DND-41 (cell line): ENCODE results near the gene ELF3.

Source experiments
- ATAC-seq: fragments of 200-7000 bp; cut with Tn5 transposase; 3 replicates; pipeline ENCODE4 v1.9.1; 2021; ENCODE audit warnings: low read depth; ENCODE audit not compliant: insufficient read depth
- DNase-seq: peaks from one replicate; pipeline ENCODE4 v3.0.0-alpha.2; 2020
- H2AFZ ChIP-seq: 2 replicates; pipeline ENCODE4 v1.6.0; 2012; ENCODE audit warnings: low read depth, low read length
- H3K27ac ChIP-seq: 2 replicates; pipeline ENCODE4 v1.5.1; 2012; ENCODE audit warnings: low read length, inconsistent platforms
- H3K27me3 ChIP-seq: fragments of 200-600 bp; sonication (generic); 2 replicates; pipeline ENCODE4 v1.6.0; 2012; ENCODE audit warnings: low read length, mild to moderate bottlenecking, inconsistent platforms; ENCODE audit not compliant: insufficient read depth, poor library complexity
- H3K36me3 ChIP-seq: 2 replicates; pipeline ENCODE4 v1.5.1; 2012; ENCODE audit warnings: low read length, inconsistent platforms; ENCODE audit not compliant: insufficient read depth
- H3K4me1 ChIP-seq: 2 replicates; pipeline ENCODE4 v1.5.1; 2012; ENCODE audit warnings: mild to moderate bottlenecking, low read length; ENCODE audit not compliant: insufficient read depth
- H3K4me2 ChIP-seq: 2 replicates; pipeline ENCODE4 v1.6.0; 2012; ENCODE audit warnings: mild to moderate bottlenecking, moderate library complexity, low read length, inconsistent platforms; ENCODE audit not compliant: insufficient read depth
- H3K4me3 ChIP-seq, 2 experiments: fragments of 200-600 bp in 1 of 2; shearing (Covaris generic) in 1 of 2; 2 replicates each; pipeline ENCODE4 v1.5.1; 2012 to 2016; ENCODE audit warnings: inconsistent platforms in 2 of 2, low read length in 2 of 2, mild to moderate bottlenecking in 2 of 2, low read depth in 1 of 2, moderate library complexity in 1 of 2
- H3K79me2 ChIP-seq: 2 replicates; pipeline ENCODE4 v1.6.0; 2012; ENCODE audit warnings: low read length, inconsistent platforms; ENCODE audit not compliant: insufficient read depth
- H3K9ac ChIP-seq: 2 replicates; pipeline ENCODE4 v1.6.0; 2012; ENCODE audit warnings: low read depth, mild to moderate bottlenecking, inconsistent platforms, low read length, moderate library complexity
- H3K9me3 ChIP-seq: 2 replicates; pipeline ENCODE4 v1.5.1; 2012; ENCODE audit warnings: low read length, moderate library complexity, mild to moderate bottlenecking, inconsistent platforms; ENCODE audit not compliant: insufficient read depth, severe bottlenecking
- H4K20me1 ChIP-seq: 2 replicates; pipeline ENCODE4 v1.6.0; 2012; ENCODE audit warnings: low read length; ENCODE audit not compliant: insufficient read depth
- CTCF ChIP-seq: IDR thresholded peaks from 2 replicates; pipeline ENCODE4 v1.5.1; 2012; ENCODE audit warnings: borderline replicate concordance, low read length, moderate library complexity, mild to moderate bottlenecking; ENCODE audit not compliant: poor library complexity, severe bottlenecking; ENCODE audit errors: extremely low read depth
- EZH2 ChIP-seq: IDR thresholded peaks from 3 replicates; pipeline ENCODE4 v1.6.1; 2012; ENCODE audit warnings: borderline replicate concordance, low read depth, mild to moderate bottlenecking, moderate library complexity, low read length, inconsistent platforms; ENCODE audit not compliant: severe bottlenecking

Gene ELF3

GRCh38 chr1:202013603-202014002 lies 3.2 kb downstream of the ELF3 start:
- Histone ChIP-seq H3K27me3 (peaks cover 5% of the 10 kb centered on the region), H3K4me1 (no peaks in the 10 kb centered on the region)

GRCh38 chr1:202014060-202014459 lies 3.7 kb downstream of the ELF3 start:
- no peaks in the 10 kb centered on the region for H3K79me2 ChIP-seq
- no peaks in the 10 kb centered on the region for H4K20me1 ChIP-seq
- H3K9ac ChIP-seq, result no peak overlapping the region
- peaks cover 5% of the 10 kb centered on the region for H3K27me3 ChIP-seq
- H3K4me1 ChIP-seq, result no peaks in the 10 kb centered on the region
- H3K4me3 ChIP-seq, result no peak overlapping the region
- TF ChIP-seq EZH2 (no peak), CTCF (no peak)
- H3K9me3 ChIP-seq, result no peaks in the 10 kb centered on the region
- H2AFZ ChIP-seq, result no peak overlapping the region
- H3K4me2 ChIP-seq, result no peak overlapping the region
- no peaks in the 10 kb centered on the region for H3K36me3 ChIP-seq
- DNase-seq, result no peak
- no peak overlapping the region for H3K27ac ChIP-seq
- ATAC-seq, result no peak

More at GRCh38 chr1:202013603-202014002, 3.2 kb downstream of the ELF3 start:
- H3K27ac ChIP-seq, result no peak overlapping the region
- DNase-seq (no peak), ATAC-seq (no peak)
- H3K36me3 ChIP-seq, result no peaks in the 10 kb centered on the region
- no peak overlapping the region for H3K4me2 ChIP-seq
- no peak for TF ChIP-seq EZH2
- no peak for TF ChIP-seq CTCF
- no peaks in the 10 kb centered on the region for H3K79me2 ChIP-seq
- no peak overlapping the region for H3K4me3 ChIP-seq
- H3K9me3 ChIP-seq, result no peaks in the 10 kb centered on the region
- no peak overlapping the region for H2AFZ ChIP-seq
- H4K20me1 ChIP-seq, result no peaks in the 10 kb centered on the region
- no peak overlapping the region for H3K9ac ChIP-seq

GRCh38 chr1:202014915-202015661 lies 4.7 kb downstream of the ELF3 start:
- Histone ChIP-seq H2AFZ (no peak overlapping the region), H3K4me2 (no peak overlapping the region), H3K36me3 (no peaks in the 10 kb centered on the region), H3K27ac (no peak overlapping the region), H3K27me3 (peaks cover 5% of the 10 kb centered on the region), H3K79me2 (no peaks in the 10 kb centered on the region), H3K4me3 (no peak overlapping the region), H3K4me1 (no peaks in the 10 kb centered on the region), H3K9ac (no peak overlapping the region), H4K20me1 (no peaks in the 10 kb centered on the region), H3K9me3 (no peaks in the 10 kb centered on the region)
- TF ChIP-seq EZH2 (no peak), CTCF (no peak)
- DNase-seq (no peak), ATAC-seq (no peak)
